ENCODE measurements around the gene ETV3.

- TF ChIP-seq CTCF (IDR thresholded peaks at IDR 0.05; ENCODE audit: insufficient read depth, low read length, poor library complexity, severe bottlenecking) (no peak), EZH2phosphoT487 (conservative IDR thresholded peaks at IDR 0.05; ENCODE audit: low read length) (no peak)
These were observed 43.6 kb upstream of the ETV3 start for GRCh38 chr1:157181790-157182189.
